HCT116 (cell line): ENCODE measurements around the gene ACOXL. TPM values are rescaled to one million over a fixed set of nuclear protein-coding genes. Genes with fewer than 3 reads are reported as not detected.
A peak's percentile ranks its signal among the peaks of the same experiment; 100 is the strongest.

Experiments
- ATAC-seq: fragments of 200-7000 bp; cut with Tn5 transposase; 2 replicates; pipeline ENCODE4 v1.9.1; 2020; ENCODE audit warnings: mild to moderate bottlenecking, moderate library complexity
- BruUV-seq: library from RNA; stranded (reverse); fragments of 400-500 nt; replicated peaks from 2 replicates; lab custom pipeline; 2021; lab: Mats Ljungman, UMichigan
- CTCF ChIA-PET: fragments of 300-600 bp; sonication (Branson Sonifier 250); formaldehyde crosslinking; loops from one replicate; lab custom pipeline; 2021; ENCODE audit warnings: antibody characterized with exemption; lab: Charles Lee
- POLR2A ChIA-PET: fragments of 300-600, 350-600 bp; sonication (Branson Sonifier 250); formaldehyde crosslinking; loops from one replicate; lab custom pipeline; 2021; ENCODE audit warnings: antibody characterized with exemption; lab: Charles Lee
- RAD21 ChIA-PET, 2 experiments: fragments of 300-600 bp; sonication (Branson Sonifier 250); formaldehyde crosslinking; loops; one replicate each; lab custom pipeline; 2023; ENCODE audit warnings: low total read pairs in 2 of 2; ENCODE audit not compliant: uncharacterized antibody in 2 of 2, unreplicated experiment in 2 of 2, low non-redundant PET in 1 of 2; lab: Charles Lee
- DNase-seq: peaks from one replicate; pipeline ENCODE4 v3.0.0-alpha.2; 2010; ENCODE audit warnings: low read depth, low spot score
- H2AFZ ChIP-seq: fragments of 200-600 bp; shearing (Covaris generic), sonication (generic); 2 replicates; pipeline ENCODE4 v1.6.1; 2017; ENCODE audit warnings: low read depth, mixed run types, mixed read lengths, antibody characterized with exemption, low read length; ENCODE audit not compliant: poor library complexity, severe bottlenecking
- H3K27ac ChIP-seq: 2 replicates; pipeline ENCODE4 v1.5.1; 2012; ENCODE audit warnings: low read depth, low read length
- H3K27me3 ChIP-seq: fragments of 200-600 bp; sonication (generic); 2 replicates; pipeline ENCODE4 v1.6.1; 2016; ENCODE audit warnings: mixed run types, low read length, mixed read lengths; ENCODE audit not compliant: insufficient read depth
- H3K36me3 ChIP-seq, 2 experiments: fragments of 200-500 bp in 1 of 2; fragments of 200-600 bp in 1 of 2; sonication (Bioruptor generic) in 1 of 2; sonication (generic) in 1 of 2; 2 replicates each; pipeline versions ENCODE4 v1.5.1 to v1.6.1; 2014 to 2016; ENCODE audit warnings: low read length in 2 of 2, inconsistent platforms in 1 of 2, mixed read lengths in 1 of 2, mixed run types in 1 of 2; ENCODE audit not compliant: insufficient read depth in 2 of 2, control insufficient read depth in 1 of 2
- H3K4me1 ChIP-seq, 2 experiments: fragments of 200-600 bp in 1 of 2; sonication (generic) in 1 of 2; 2 replicates each; pipeline versions ENCODE4 v1.5.1 to v1.6.1; 2012 to 2017; ENCODE audit warnings: low read length in 2 of 2, inconsistent platforms in 1 of 2, mild to moderate bottlenecking in 1 of 2, mixed read lengths in 1 of 2, mixed run types in 1 of 2, moderate library complexity in 1 of 2; ENCODE audit not compliant: insufficient read depth in 2 of 2, control insufficient read depth in 1 of 2
- H3K4me2 ChIP-seq: fragments of 200-600 bp; sonication (generic); 2 replicates; pipeline ENCODE4 v1.6.1; 2017; ENCODE audit warnings: mixed run types, low read length, mixed read lengths
- H3K4me3 ChIP-seq, 2 experiments: fragments of 200-600 bp in 1 of 2; sonication (generic) in 1 of 2; replicated peaks in 1 of 2; 2 replicates each; pipeline ENCODE4 v1.5.1; 2011 to 2016; ENCODE audit warnings: low read length in 2 of 2, control low read depth in 1 of 2, low read depth in 1 of 2, mild to moderate bottlenecking in 1 of 2, mixed read lengths in 1 of 2, mixed run types in 1 of 2
- H3K79me2 ChIP-seq: fragments of 200-600 bp; sonication (generic); 2 replicates; pipeline ENCODE4 v1.6.1; 2017; ENCODE audit warnings: mild to moderate bottlenecking, mixed run types, low read length, moderate library complexity, mixed read lengths; ENCODE audit not compliant: insufficient read depth
- H3K9ac ChIP-seq: fragments of 200-600 bp; sonication (generic); 2 replicates; pipeline ENCODE4 v1.6.1; 2016; ENCODE audit warnings: low read length, mixed read lengths
- H3K9me2 ChIP-seq: fragments of 200-600 bp; sonication (generic), shearing (Covaris generic); 2 replicates; pipeline ENCODE4 v1.6.1; 2017; ENCODE audit warnings: mixed run types, mild to moderate bottlenecking, moderate library complexity; ENCODE audit not compliant: insufficient read depth
- H3K9me3 ChIP-seq, 2 experiments: fragments of 200-500 bp in 1 of 2; fragments of 200-600 bp in 1 of 2; sonication (Bioruptor generic) in 1 of 2; sonication (generic) in 1 of 2; 2 replicates each; pipeline ENCODE4 v1.6.1; 2014 to 2017; ENCODE audit warnings: low read length in 2 of 2, mixed read lengths in 2 of 2, inconsistent platforms in 1 of 2, low read depth in 1 of 2, mild to moderate bottlenecking in 1 of 2, mixed run types in 1 of 2, moderate library complexity in 1 of 2; ENCODE audit not compliant: control insufficient read depth in 1 of 2, insufficient read depth in 1 of 2
- H4K20me1 ChIP-seq: fragments of 200-600 bp; sonication (generic), shearing (Covaris generic); 2 replicates; pipeline ENCODE4 v1.6.1; 2017; ENCODE audit warnings: mixed run types, mild to moderate bottlenecking, moderate library complexity; ENCODE audit not compliant: insufficient read depth
- CEBPB ChIP-seq: IDR thresholded peaks from 2 replicates; pipeline ENCODE4 v1.6.1; 2012; ENCODE audit warnings: low read depth
- CTCF ChIP-seq, 3 experiments: fragments of 200-600 bp in 1 of 3; sonication (generic) in 1 of 3; IDR thresholded peaks in 2 of 3; conservative IDR thresholded peaks in 1 of 3; 2 replicates each; pipeline ENCODE4 v1.5.1; 2012 to 2017; ENCODE audit warnings: low read depth in 2 of 3, low read length in 2 of 3, antibody characterized with exemption in 1 of 3, borderline replicate concordance in 1 of 3, control low read depth in 1 of 3, mild to moderate bottlenecking in 1 of 3, mixed read lengths in 1 of 3, mixed run types in 1 of 3, moderate library complexity in 1 of 3; ENCODE audit not compliant: insufficient read depth in 1 of 3
- MAX ChIP-seq: IDR thresholded peaks from 2 replicates; pipeline ENCODE4 v1.6.1; 2012
- SRF ChIP-seq: IDR thresholded peaks from 2 replicates; pipeline ENCODE4 v1.6.1; 2012; ENCODE audit warnings: low read depth
- TCF7L2 ChIP-seq: IDR thresholded peaks from 2 replicates; pipeline ENCODE4 v1.7.0; 2011; ENCODE audit warnings: borderline replicate concordance, inconsistent platforms; ENCODE audit not compliant: insufficient read depth, insufficient read length; ENCODE audit errors: extremely low read depth
- intact Hi-C: fragments of 100-400 bp; cut with micrococcal nuclease; formaldehyde crosslinking; loops from 2 replicates; pipeline ENCODE4 v1.10.0; 2022
- total RNA-seq: library from RNA; stranded (reverse); gene quantifications from one replicate; pipeline ENCODE4 v1.2.1, GENCODE V29; 2021; ENCODE audit not compliant: unreplicated experiment

The ACOXL gene
- total RNA-seq, 1 experiment from 2014 or later = 5.5 TPM

- Histone ChIP-seq H3K79me2 (peaks cover 24% of the 10 kb centered on the region), H3K27ac (peak overlapping the region; percentile 52), H2AFZ (peak overlapping the region; percentile 40), H3K27me3 (no peaks in the 10 kb centered on the region), H3K4me3 (peak overlapping the region in 1 of 2 experiments; percentile 56; a peak in 2 of 4 replicates), H3K9me2 (no peaks in the 10 kb centered on the region), H4K20me1 (peaks cover 5% of the 10 kb centered on the region; the same call in 1 of the 2 replicates), H3K4me1 (peaks cover 31 to 59% of the 10 kb centered on the region in 2 experiments), H3K36me3 (no peaks in the 10 kb centered on the region), H3K4me2 (peak overlapping the region; percentile 78), H3K9ac (peak overlapping the region; percentile 43), H3K9me3 (no peaks in the 10 kb centered on the region)
- CTCF ChIA-PET = interaction anchor here (1.5 to 1.6 kb wide), 2 partner anchors 22 to 310 kb away, joined by 4 read pairs; no protein-coding TSS in a partner anchor
- RAD21 ChIA-PET = no interaction called here
- DNase-seq = no peak
- no peak for ATAC-seq
- no TSS peak for BruUV-seq
- intact Hi-C loops = loop anchor here (5.0 kb wide), 1 partner anchor 441 kb away; the partner anchor contains the start of gene BUB1
- POLR2A ChIA-PET = no interaction called here
- TF ChIP-seq SRF (no peak), TCF7L2 (no peak), CEBPB (no peak), MAX (no peak), CTCF (IDR thresholded peaks at IDR 0.05 in 2 of 3, conservative IDR thresholded peaks at IDR 0.05 in 1 of 3; ENCODE audit: borderline replicate concordance in 1 of 3, insufficient read depth in 1 of 3, low read depth in 2 of 3, low read length in 2 of 3) (no peak)
Measured at GRCh38 chr2:111118481-111118980, 386.2 kb downstream of the ACOXL start.
